GM20431 (cell line): ENCODE data around the gene CHST1.

Experiments
- in situ Hi-C: fragments of 300-500 bp; cut with MseI, MboI; formaldehyde crosslinking; loops from one replicate; pipeline ENCODE4 v1.15.0; 2020; ENCODE audit warnings: low sequenced_read_pairs; ENCODE audit not compliant: unreplicated experiment

Gene CHST1

GRCh38 chr11:45661439-45662055 is 3.9 kb downstream of the CHST1 start:
- in situ Hi-C loops, result no loop called here

- in situ Hi-C loops, result no loop called here
These were observed 4.5 kb downstream of the CHST1 start for GRCh38 chr11:45660729-45661438.

- in situ Hi-C loops, result no loop called here
These were observed 5.6 kb downstream of the CHST1 start for GRCh38 chr11:45659818-45660160.

- in situ Hi-C loops, result no loop called here
These were observed 6.2 kb downstream of the CHST1 start for GRCh38 chr11:45659031-45659817.

GRCh38 chr11:45658292-45658991 is 7.0 kb downstream of the CHST1 start:
- in situ Hi-C loops, result no loop called here

GRCh38 chr11:45657496-45658260 is 7.7 kb downstream of the CHST1 start:
- in situ Hi-C loops, result no loop called here

- in situ Hi-C loops, result no loop called here
These were observed 9.6 kb downstream of the CHST1 start for GRCh38 chr11:45655831-45656230.

GRCh38 chr11:45655347-45655756 is 10.1 kb downstream of the CHST1 start:
- in situ Hi-C loops, result no loop called here

GRCh38 chr11:45655012-45655283 is 10.5 kb downstream of the CHST1 start:
- in situ Hi-C loops, result no loop called here

- in situ Hi-C loops, result no loop called here
These were observed 11.0 kb downstream of the CHST1 start for GRCh38 chr11:45654231-45655011.

GRCh38 chr11:45653277-45653676 is 12.1 kb downstream of the CHST1 start:
- in situ Hi-C loops, result no loop called here

- in situ Hi-C loops, result no loop called here
These were observed 12.6 kb downstream of the CHST1 start for GRCh38 chr11:45652781-45653180.

- in situ Hi-C loops, result no loop called here
These were observed 13.3 kb downstream of the CHST1 start for GRCh38 chr11:45651841-45652749.

- in situ Hi-C loops, result no loop called here
These were observed 14.3 kb downstream of the CHST1 start for GRCh38 chr11:45651156-45651555.

GRCh38 chr11:45650166-45651095 is 15.0 kb downstream of the CHST1 start:
- in situ Hi-C loops, result no loop called here

- in situ Hi-C loops, result no loop called here
These were observed 15.8 kb downstream of the CHST1 start for GRCh38 chr11:45649544-45650165.

- in situ Hi-C loops, result no loop called here
These were observed 16.5 kb downstream of the CHST1 start for GRCh38 chr11:45648931-45649330.
